IMR-90 (cell line): ENCODE data around the gene TMEM144. TPM values are rescaled to one million over a fixed set of nuclear protein-coding genes. Genes with fewer than 3 reads are reported as not detected.

Source experiments
- ATAC-seq: fragments of 200-7000 bp; cut with Tn5 transposase; 2 replicates; pipeline ENCODE4 v1.9.1; 2020; ENCODE audit warnings: low read depth, mild to moderate bottlenecking, moderate library complexity
- BruUV-seq: library from RNA; stranded (reverse); fragments of 400-500 nt; replicated peaks from 2 replicates; lab custom pipeline; 2021; lab: Mats Ljungman, UMichigan
- CTCF ChIA-PET: fragments of 300-600 bp; formaldehyde crosslinking; extraction: SDS; loops from one replicate; lab custom pipeline; 2021; ENCODE audit warnings: antibody characterized with exemption; lab: Yijun Ruan, JAX
- POLR2A ChIA-PET: fragments of 300-600 bp; sonication (Branson Sonifier 250); formaldehyde crosslinking; loops from one replicate; lab custom pipeline; 2022; ENCODE audit warnings: antibody characterized with exemption; ENCODE audit not compliant: unreplicated experiment; lab: Charles Lee
- DNase-seq: peaks from one replicate; pipeline ENCODE4 v3.0.0; 2013
- H2AFZ ChIP-seq: replicated peaks from 2 replicates; pipeline ENCODE3; 2013; ENCODE audit warnings: low read length, mild to moderate bottlenecking; ENCODE audit not compliant: poor library complexity
- H2AK5ac ChIP-seq: 2 replicates; pipeline ENCODE4 v1.6.1; 2013; ENCODE audit warnings: low read depth, low read length, inconsistent platforms
- H2AK9ac ChIP-seq: replicated peaks from 2 replicates; pipeline ENCODE3; 2013; ENCODE audit warnings: mild to moderate bottlenecking, low read depth, low read length, moderate library complexity; ENCODE audit not compliant: poor library complexity
- H2BK120ac ChIP-seq: 2 replicates; pipeline ENCODE4 v1.6.1; 2013; ENCODE audit warnings: low read depth, low read length, inconsistent platforms
- H2BK15ac ChIP-seq: 3 replicates; pipeline ENCODE4 v1.6.1; 2013; ENCODE audit warnings: low read depth, low read length, inconsistent platforms
- H2BK20ac ChIP-seq: 2 replicates; pipeline ENCODE4 v1.6.1; 2013; ENCODE audit warnings: low read depth, mild to moderate bottlenecking, inconsistent platforms, low read length, moderate library complexity
- H2BK5ac ChIP-seq: 2 replicates; pipeline ENCODE4 v1.6.1; 2013; ENCODE audit warnings: mild to moderate bottlenecking, low read depth, low read length, inconsistent platforms; ENCODE audit not compliant: poor library complexity, severe bottlenecking
- H3K14ac ChIP-seq: replicated peaks from 2 replicates; pipeline ENCODE4 v1.6.1; 2013; ENCODE audit warnings: low read depth, low read length, inconsistent platforms
- H3K18ac ChIP-seq: 2 replicates; pipeline ENCODE4 v1.6.1; 2013; ENCODE audit warnings: low read depth, low read length, control low read depth
- H3K23ac ChIP-seq: 2 replicates; pipeline ENCODE4 v1.6.1; 2013; ENCODE audit warnings: low read depth, low read length, inconsistent platforms
- H3K27ac ChIP-seq: 2 replicates; pipeline ENCODE4 v1.5.1; 2013; ENCODE audit warnings: mild to moderate bottlenecking, control low read depth, low read length; ENCODE audit not compliant: insufficient read depth
- H3K27me3 ChIP-seq: 2 replicates; pipeline ENCODE4 v1.6.1; 2013; ENCODE audit warnings: low read length; ENCODE audit not compliant: control insufficient read depth, insufficient read depth
- H3K36me3 ChIP-seq: 2 replicates; pipeline ENCODE4 v1.6.1; 2013; ENCODE audit warnings: low read length, mixed read lengths; ENCODE audit not compliant: control insufficient read depth, insufficient read depth
- H3K4ac ChIP-seq: 2 replicates; pipeline ENCODE4 v1.6.1; 2013; ENCODE audit warnings: low read depth, low read length, inconsistent platforms
- H3K4me1 ChIP-seq: 2 replicates; pipeline ENCODE4 v1.6.1; 2013; ENCODE audit warnings: low read length, mixed read lengths; ENCODE audit not compliant: control insufficient read depth, insufficient read depth
- H3K4me2 ChIP-seq: 2 replicates; pipeline ENCODE4 v1.6.1; 2013; ENCODE audit warnings: low read depth, mild to moderate bottlenecking, control low read depth, low read length, moderate library complexity
- H3K4me3 ChIP-seq: 2 replicates; pipeline ENCODE4 v1.5.1; 2013; ENCODE audit warnings: low read depth, mild to moderate bottlenecking, control low read depth, low read length, moderate library complexity; ENCODE audit not compliant: insufficient read depth
- H3K56ac ChIP-seq: 2 replicates; pipeline ENCODE4 v1.6.1; 2013; ENCODE audit warnings: low read length, inconsistent platforms; ENCODE audit not compliant: insufficient read depth; ENCODE audit errors: extremely low read depth
- H3K79me1 ChIP-seq, 2 experiments: 2 replicates each; pipeline ENCODE4 v1.6.1; 2013; ENCODE audit warnings: low read length in 2 of 2, inconsistent platforms in 1 of 2, low read depth in 1 of 2
- H3K9ac ChIP-seq: 2 replicates; pipeline ENCODE4 v1.6.1; 2013; ENCODE audit warnings: low read depth, low read length, control low read depth
- H3K9me1 ChIP-seq: 2 replicates; pipeline ENCODE4 v1.6.1; 2013; ENCODE audit warnings: low read length, inconsistent platforms; ENCODE audit not compliant: insufficient read depth
- H3K9me3 ChIP-seq: 2 replicates; pipeline ENCODE4 v1.6.1; 2013; ENCODE audit warnings: low read length; ENCODE audit not compliant: control insufficient read depth, insufficient read depth
- H4K20me1 ChIP-seq: 2 replicates; pipeline ENCODE4 v1.6.1; 2013; ENCODE audit warnings: low read length, inconsistent platforms; ENCODE audit not compliant: insufficient read depth
- H4K5ac ChIP-seq: 2 replicates; pipeline ENCODE4 v1.6.1; 2013; ENCODE audit warnings: mild to moderate bottlenecking, low read depth, low read length, control low read depth
- H4K8ac ChIP-seq, 2 experiments: 2 replicates each; pipeline ENCODE4 v1.6.1; 2013; ENCODE audit warnings: low read depth in 2 of 2, low read length in 2 of 2, control low read depth in 1 of 2, inconsistent platforms in 1 of 2
- H4K91ac ChIP-seq: 2 replicates; pipeline ENCODE4 v1.6.1; 2013; ENCODE audit warnings: low read depth, low read length, inconsistent platforms; ENCODE audit not compliant: insufficient read depth
- CEBPB ChIP-seq: IDR thresholded peaks from 2 replicates; pipeline ENCODE4 v1.6.1; 2012; ENCODE audit warnings: low read depth, low read length, improper control_type of control experiment
- CHD1 ChIP-seq: IDR thresholded peaks from 2 replicates; pipeline ENCODE4 v1.6.1; 2012; ENCODE audit warnings: low read depth, low read length, improper control_type of control experiment
- FOS ChIP-seq: fragments of 150-350 bp; IDR thresholded peaks from 2 replicates; pipeline ENCODE4 v1.6.1; 2016; ENCODE audit warnings: low read depth, low read length
- NFE2L2 ChIP-seq: fragments of 150-350 bp; IDR thresholded peaks from 2 replicates; pipeline ENCODE4 v1.6.1; 2016; ENCODE audit warnings: low read depth, mild to moderate bottlenecking, low read length
- POLR2A ChIP-seq: IDR thresholded peaks from 2 replicates; pipeline ENCODE4 v1.6.1; 2012; ENCODE audit warnings: mild to moderate bottlenecking, low read depth, low read length
- RAD21 ChIP-seq: IDR thresholded peaks from 2 replicates; pipeline ENCODE4 v1.6.1; 2012; ENCODE audit warnings: low read length, improper control_type of control experiment
- RCOR1 ChIP-seq: IDR thresholded peaks from 2 replicates; pipeline ENCODE4 v1.6.1; 2012; ENCODE audit warnings: mild to moderate bottlenecking, low read length, improper control_type of control experiment; ENCODE audit not compliant: insufficient replicate concordance
- SMC3 ChIP-seq: fragments of 150-350 bp; IDR thresholded peaks from 2 replicates; pipeline ENCODE4 v1.6.1; 2016; ENCODE audit warnings: low read depth, mild to moderate bottlenecking, antibody characterized with exemption, low read length, moderate library complexity
- WGBS, 2 experiments: methylation state at CpG; one replicate each; pipeline versions ENCODE4 v1.1.5 to v1.1.7; 2013; ENCODE audit warnings: missing lambda C conversion rate in 2 of 2; ENCODE audit not compliant: insufficient read length in 1 of 2; ENCODE audit errors: extremely low coverage in 2 of 2; 5-methylcytosine and 5-hydroxymethylcytosine counted together
- dilution Hi-C: fragments of 300-500 bp; cut with HindIII; formaldehyde crosslinking; loops from one replicate; pipeline ENCODE4 v1.14.3; 2018; ENCODE audit warnings: low sequenced_read_pairs; ENCODE audit not compliant: unreplicated experiment
- in situ Hi-C: fragments of 300-500 bp; cut with MboI; formaldehyde crosslinking; loops from 3 replicates; pipeline ENCODE4 v1.14.3; 2019; ENCODE audit warnings: low sequenced_read_pairs, inconsistent platforms, mixed read lengths
- intact Hi-C: fragments of 100-400 bp; cut with micrococcal nuclease; formaldehyde crosslinking; loops from 2 replicates; pipeline ENCODE4 v1.10.0; 2022
- polyA plus RNA-seq, 3 experiments: library from polyadenylated mRNA; depleted of rRNA; stranded (reverse); fragments of >200 nt; gene quantifications; 2 replicates each; pipeline ENCODE4 v1.2.3, GENCODE V29; 2012; ENCODE audit warnings: low replicate concordance in 1 of 3
- total RNA-seq: library from RNA; depleted of rRNA; stranded (reverse); fragments of >200 nt; gene quantifications from 2 replicates; pipeline ENCODE4 v1.2.3, GENCODE V29; 2012
- TF ChIP-seq, protein P1 (sequence below): fragments of 150-350 bp; IDR thresholded peaks from 2 replicates; pipeline ENCODE4 v1.6.1; 2016; ENCODE audit warnings: low read depth, mild to moderate bottlenecking, low read length, moderate library complexity, borderline replicate concordance
- TF ChIP-seq, protein P2 (sequence below): fragments of 150-350 bp; IDR thresholded peaks from 2 replicates; pipeline ENCODE4 v1.6.1; 2017; ENCODE audit warnings: mild to moderate bottlenecking, antibody characterized with exemption, low read length, low read depth
- TF ChIP-seq, protein P3 (sequence below): conservative IDR thresholded peaks from 2 replicates; pipeline ENCODE4 v1.5.1; 2012; ENCODE audit warnings: mild to moderate bottlenecking, low read depth, low read length, improper control_type of control experiment

Gene TMEM144
- total and polyA plus RNA-seq, 2 of the 4 experiments (the other 2 are of a cell fraction) = 0.58 to 2.2 TPM

DNA sequence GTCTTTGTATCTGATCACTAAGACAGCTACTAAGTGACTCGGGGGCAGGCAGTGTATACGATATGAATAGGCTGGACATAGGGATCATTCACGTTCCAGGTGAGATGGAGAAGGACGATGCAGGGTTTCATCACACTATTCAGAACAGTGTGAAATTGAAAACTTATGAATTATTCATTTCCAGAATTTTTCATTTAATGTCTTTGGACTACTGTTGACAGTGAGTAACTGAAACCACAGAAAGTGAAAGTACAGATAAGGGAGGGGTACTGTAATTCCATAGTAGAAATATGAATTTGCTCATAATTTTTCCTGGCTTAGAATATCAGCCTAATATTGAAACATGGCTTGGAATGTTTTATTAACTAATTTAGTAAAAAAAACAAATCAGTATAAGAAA, 24.4 kb downstream of the TMEM144 start:
- Histone ChIP-seq H2BK120ac (no peak overlapping the region), H2AK5ac (no peak overlapping the region), H3K4me3 (no peak overlapping the region), H3K14ac (no peak overlapping the region), H3K9me1 (no peaks in the 10 kb centered on the region), H3K9ac (no peak overlapping the region), H3K79me1 (no peaks in the 10 kb centered on the region), H4K5ac (no peak overlapping the region), H4K20me1 (no peaks in the 10 kb centered on the region), H3K4ac (no peak overlapping the region), H3K56ac (no peak overlapping the region), H3K9me3 (no peaks in the 10 kb centered on the region), H2AK9ac (no peak overlapping the region), H4K91ac (no peak overlapping the region), H3K4me2 (no peak overlapping the region), H3K23ac (no peak overlapping the region), H2BK15ac (no peak overlapping the region), H2BK5ac (no peak overlapping the region), H4K8ac (no peak overlapping the region), H3K36me3 (no peaks in the 10 kb centered on the region), H3K4me1 (no peaks in the 10 kb centered on the region), H2AFZ (no peak overlapping the region), H3K18ac (no peak overlapping the region), H3K27ac (no peak overlapping the region), H2BK20ac (no peak overlapping the region), H3K27me3 (no peaks in the 10 kb centered on the region; the same call in 1 of the 2 replicates)
- ChIA-PET POLR2A (interaction anchor here (0.6 kb wide), 1 partner anchor 409 kb away, joined by 3 read pairs; no protein-coding TSS in a partner anchor), CTCF (interaction anchor here (0.7 kb wide), 1 partner anchor 13 kb away, joined by 3 read pairs; no protein-coding TSS in a partner anchor)
- no peak for DNase-seq
- in situ Hi-C loops = no loop called here
- no CpG with 5 or more reads among the region's 4 CpGs for WGBS, 2 experiments
- BruUV-seq = no TSS peak
- ATAC-seq = no peak
- dilution Hi-C loops = no loop called here
- intact Hi-C loops = no loop called here
- TF ChIP-seq FOS = no peak
- no peak for TF ChIP-seq CHD1
- no peak for TF ChIP-seq POLR2A
- TF ChIP-seq, protein P1, sequence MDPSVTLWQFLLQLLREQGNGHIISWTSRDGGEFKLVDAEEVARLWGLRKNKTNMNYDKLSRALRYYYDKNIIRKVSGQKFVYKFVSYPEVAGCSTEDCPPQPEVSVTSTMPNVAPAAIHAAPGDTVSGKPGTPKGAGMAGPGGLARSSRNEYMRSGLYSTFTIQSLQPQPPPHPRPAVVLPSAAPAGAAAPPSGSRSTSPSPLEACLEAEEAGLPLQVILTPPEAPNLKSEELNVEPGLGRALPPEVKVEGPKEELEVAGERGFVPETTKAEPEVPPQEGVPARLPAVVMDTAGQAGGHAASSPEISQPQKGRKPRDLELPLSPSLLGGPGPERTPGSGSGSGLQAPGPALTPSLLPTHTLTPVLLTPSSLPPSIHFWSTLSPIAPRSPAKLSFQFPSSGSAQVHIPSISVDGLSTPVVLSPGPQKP = no peak
- TF ChIP-seq SMC3 = no peak
- no peak for TF ChIP-seq RCOR1
- TF ChIP-seq, protein P2, sequence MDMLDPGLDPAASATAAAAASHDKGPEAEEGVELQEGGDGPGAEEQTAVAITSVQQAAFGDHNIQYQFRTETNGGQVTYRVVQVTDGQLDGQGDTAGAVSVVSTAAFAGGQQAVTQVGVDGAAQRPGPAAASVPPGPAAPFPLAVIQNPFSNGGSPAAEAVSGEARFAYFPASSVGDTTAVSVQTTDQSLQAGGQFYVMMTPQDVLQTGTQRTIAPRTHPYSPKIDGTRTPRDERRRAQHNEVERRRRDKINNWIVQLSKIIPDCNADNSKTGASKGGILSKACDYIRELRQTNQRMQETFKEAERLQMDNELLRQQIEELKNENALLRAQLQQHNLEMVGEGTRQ = no peak
- TF ChIP-seq, protein P3, sequence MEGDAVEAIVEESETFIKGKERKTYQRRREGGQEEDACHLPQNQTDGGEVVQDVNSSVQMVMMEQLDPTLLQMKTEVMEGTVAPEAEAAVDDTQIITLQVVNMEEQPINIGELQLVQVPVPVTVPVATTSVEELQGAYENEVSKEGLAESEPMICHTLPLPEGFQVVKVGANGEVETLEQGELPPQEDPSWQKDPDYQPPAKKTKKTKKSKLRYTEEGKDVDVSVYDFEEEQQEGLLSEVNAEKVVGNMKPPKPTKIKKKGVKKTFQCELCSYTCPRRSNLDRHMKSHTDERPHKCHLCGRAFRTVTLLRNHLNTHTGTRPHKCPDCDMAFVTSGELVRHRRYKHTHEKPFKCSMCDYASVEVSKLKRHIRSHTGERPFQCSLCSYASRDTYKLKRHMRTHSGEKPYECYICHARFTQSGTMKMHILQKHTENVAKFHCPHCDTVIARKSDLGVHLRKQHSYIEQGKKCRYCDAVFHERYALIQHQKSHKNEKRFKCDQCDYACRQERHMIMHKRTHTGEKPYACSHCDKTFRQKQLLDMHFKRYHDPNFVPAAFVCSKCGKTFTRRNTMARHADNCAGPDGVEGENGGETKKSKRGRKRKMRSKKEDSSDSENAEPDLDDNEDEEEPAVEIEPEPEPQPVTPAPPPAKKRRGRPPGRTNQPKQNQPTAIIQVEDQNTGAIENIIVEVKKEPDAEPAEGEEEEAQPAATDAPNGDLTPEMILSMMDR = no peak
- no peak for TF ChIP-seq CEBPB
- no peak for TF ChIP-seq NFE2L2
- no peak for TF ChIP-seq RAD21
